Liver (tissue), 9 donors: ENCODE results near the gene TMEM204. TPM values are rescaled to one million over a fixed set of nuclear protein-coding genes. Genes with fewer than 3 reads are reported as not detected.

Experiments used
- DNase-seq: peaks from one replicate; pipeline ENCODE4 v3.0.0-alpha.2; 2017; ENCODE audit warnings: low spot score
- H3K27ac ChIP-seq, 2 donors: one replicate each; pipeline ENCODE4 v1.7.0; 2013; ENCODE audit warnings: inconsistent platforms in 2 of 2, low read length in 2 of 2, control low read depth in 1 of 2, low read depth in 1 of 2, mild to moderate bottlenecking in 1 of 2
- H3K27me3 ChIP-seq, 4 donors: one replicate each; pipeline versions ENCODE4 v1.6.1 to v1.7.0; 2013; ENCODE audit warnings: low read length in 3 of 4, inconsistent platforms in 1 of 4, mild to moderate bottlenecking in 1 of 4, moderate library complexity in 1 of 4; ENCODE audit not compliant: control insufficient read depth in 4 of 4, insufficient read depth in 4 of 4
- H3K36me3 ChIP-seq, 4 donors: one replicate each; pipeline versions ENCODE4 v1.6.1 to v1.7.0; 2013; ENCODE audit warnings: low read length in 3 of 4, mild to moderate bottlenecking in 3 of 4, low read depth in 1 of 4, moderate library complexity in 1 of 4; ENCODE audit not compliant: control insufficient read depth in 4 of 4, insufficient read depth in 3 of 4
- H3K4me1 ChIP-seq, 4 donors: one replicate each; pipeline versions ENCODE4 v1.6.1 to v1.7.0; 2013; ENCODE audit warnings: low read length in 3 of 4, mild to moderate bottlenecking in 3 of 4, moderate library complexity in 1 of 4; ENCODE audit not compliant: control insufficient read depth in 4 of 4, insufficient read depth in 4 of 4
- H3K4me3 ChIP-seq, 3 donors: one replicate each; pipeline versions ENCODE4 v1.6.1 to v1.7.0; 2013; ENCODE audit warnings: low read length in 3 of 3, control low read depth in 1 of 3, low read depth in 1 of 3, mild to moderate bottlenecking in 1 of 3
- H3K9ac ChIP-seq, 2 donors: one replicate each; pipeline ENCODE4 v1.7.0; 2013; ENCODE audit warnings: low read length in 2 of 2, mild to moderate bottlenecking in 2 of 2, moderate library complexity in 2 of 2, control low read depth in 1 of 2, low read depth in 1 of 2
- H3K9me3 ChIP-seq, 4 donors: one replicate each; pipeline versions ENCODE4 v1.6.1 to v1.7.0; 2013; ENCODE audit warnings: low read length in 3 of 4; ENCODE audit not compliant: control insufficient read depth in 4 of 4
- EGR1 ChIP-seq, 2 donors: IDR thresholded peaks; 2 replicates each; pipeline ENCODE4 v1.6.1; 2016 to 2018; ENCODE audit warnings: antibody characterized with exemption in 2 of 2, low read depth in 2 of 2
- FOXA1 ChIP-seq: IDR thresholded peaks from 2 replicates; pipeline ENCODE4 v1.6.1; 2016; ENCODE audit warnings: antibody characterized with exemption
- FOXA2 ChIP-seq: IDR thresholded peaks from 2 replicates; pipeline ENCODE4 v1.6.1; 2016; ENCODE audit warnings: antibody characterized with exemption
- GABPA ChIP-seq, 2 donors: IDR thresholded peaks in 1 of 2; conservative IDR thresholded peaks in 1 of 2; 2 replicates each; pipeline ENCODE4 v1.6.1; 2016; ENCODE audit warnings: antibody characterized with exemption in 2 of 2, mild to moderate bottlenecking in 1 of 2, moderate library complexity in 1 of 2
- HNF4A ChIP-seq, 2 donors: conservative IDR thresholded peaks; 2 replicates each; pipeline ENCODE4 v1.6.1; 2016; ENCODE audit warnings: antibody characterized with exemption in 2 of 2, mild to moderate bottlenecking in 2 of 2
- HNF4G ChIP-seq: IDR thresholded peaks from 2 replicates; pipeline ENCODE4 v1.6.1; 2016; ENCODE audit warnings: antibody characterized with exemption
- JUND ChIP-seq, 2 donors: IDR thresholded peaks; 2 replicates each; pipeline ENCODE4 v1.6.1; 2016; ENCODE audit warnings: antibody characterized with exemption in 2 of 2
- NR2F2 ChIP-seq: IDR thresholded peaks from 2 replicates; pipeline ENCODE4 v1.6.1; 2016; ENCODE audit warnings: antibody characterized with exemption
- RAD21 ChIP-seq, 2 donors: IDR thresholded peaks; 2 replicates each; pipeline ENCODE4 v1.6.1; 2016; ENCODE audit warnings: antibody characterized with exemption in 2 of 2, mild to moderate bottlenecking in 2 of 2
- RXRA ChIP-seq, 2 donors: IDR thresholded peaks; 2 replicates each; pipeline ENCODE4 v1.6.1; 2017 to 2018; ENCODE audit warnings: antibody characterized with exemption in 2 of 2, mild to moderate bottlenecking in 1 of 2
- SP1 ChIP-seq: IDR thresholded peaks from 2 replicates; pipeline ENCODE4 v1.6.1; 2018; ENCODE audit warnings: antibody characterized with exemption, mild to moderate bottlenecking
- TAF1 ChIP-seq: conservative IDR thresholded peaks from 2 replicates; pipeline ENCODE4 v1.6.1; 2016; ENCODE audit warnings: antibody characterized with exemption, mild to moderate bottlenecking
- YY1 ChIP-seq: IDR thresholded peaks from 2 replicates; pipeline ENCODE4 v1.6.1; 2016; ENCODE audit warnings: antibody characterized with exemption, mild to moderate bottlenecking
- WGBS: extraction: QIAGEN DNeasy Blood & Tissue Kit; methylation state at CpG from one replicate; pipeline ENCODE4 v1.1.7; 2013; 5-methylcytosine and 5-hydroxymethylcytosine counted together
- polyA plus RNA-seq, 2 donors: library from polyadenylated mRNA; stranded (reverse) in 1 of 2; unstranded in 1 of 2; fragments of 200-250 nt in 1 of 2; fragments of >200 nt in 1 of 2; fragmentation: Nextera tagmentation in 1 of 2; extraction: Ambion mirVana in 1 of 2; gene quantifications; one replicate each; pipeline versions ENCODE4 v1.2.1 to v1.2.3, GENCODE V29; 2013 to 2015
- total RNA-seq, 2 donors: library from RNA; depleted of rRNA; stranded (reverse); fragments of >200 nt; gene quantifications; one replicate each; pipeline ENCODE4 v1.2.3, GENCODE V29; 2014
- TF ChIP-seq, protein P1 (sequence below): IDR thresholded peaks from 2 replicates; pipeline ENCODE4 v1.6.1; 2016; ENCODE audit warnings: antibody characterized with exemption
- TF ChIP-seq, protein P2 (sequence below): fragments of 150-350 bp; IDR thresholded peaks from 2 replicates; pipeline ENCODE4 v1.5.1; 2017; ENCODE audit warnings: improper control_type of control experiment, low read depth, low read length; ENCODE audit not compliant: missing input control
- TF ChIP-seq, protein P3 (sequence below): IDR thresholded peaks from 2 replicates; pipeline ENCODE4 v1.6.1; 2016; ENCODE audit warnings: antibody characterized with exemption
- TF ChIP-seq, protein P4 (sequence below): IDR thresholded peaks from 2 replicates; pipeline ENCODE4 v1.6.1; 2016; ENCODE audit warnings: antibody characterized with exemption
- TF ChIP-seq, protein P5 (sequence below): IDR thresholded peaks from 2 replicates; pipeline ENCODE4 v1.6.1; 2016; ENCODE audit warnings: antibody characterized with exemption, mild to moderate bottlenecking
- donor health status: healthy.
- donor health status: healthy.
- donor health status: healthy.
- donor health status: healthy.
- donor health status: healthy.

TMEM204 gene
- total and polyA plus RNA-seq, 4 donors, result 3.5 to 14.4 (median 10.7) TPM

DNA sequence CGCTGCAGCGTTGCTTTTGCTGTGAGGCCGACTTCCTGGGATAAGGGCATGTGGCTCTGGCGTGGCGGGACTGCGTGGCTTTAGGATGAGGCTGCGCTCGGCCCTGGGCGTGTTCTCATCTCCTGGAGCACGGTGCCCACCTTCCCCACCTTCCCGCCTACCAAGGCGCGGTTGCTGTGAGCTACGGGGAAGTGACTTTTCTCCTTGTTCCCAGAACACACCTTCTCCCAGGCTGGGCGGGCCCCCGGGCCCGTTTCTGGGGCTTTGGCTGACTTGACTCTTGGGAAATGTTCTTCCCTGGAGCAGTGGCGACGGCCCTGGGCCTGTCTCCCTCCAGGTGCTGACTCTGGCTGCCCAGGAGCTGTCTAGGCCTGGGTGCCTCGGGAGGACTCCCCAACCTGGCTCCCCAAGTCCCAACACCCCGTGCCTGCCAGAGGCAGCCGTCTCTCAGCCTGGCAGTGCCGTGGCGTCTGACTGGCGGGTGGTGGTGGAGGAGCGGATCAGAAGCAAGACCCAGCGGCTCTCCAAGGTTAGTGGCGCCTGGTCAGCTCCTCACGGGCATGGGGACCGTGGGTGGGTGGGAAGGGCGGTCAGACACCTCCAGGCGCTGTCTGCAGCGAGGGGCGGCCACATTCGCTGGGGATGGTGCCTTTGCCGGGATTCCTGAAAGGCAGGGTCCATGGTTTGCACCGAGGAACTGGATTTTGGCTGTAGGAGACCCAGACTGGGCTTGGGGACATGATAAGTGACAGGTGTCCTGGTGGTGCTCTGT lies 28.2 kb upstream of the TMEM204 start:
- Histone ChIP-seq H3K9me3 (no peaks in the 10 kb centered on the region), H3K4me3 (no peak overlapping the region), H3K27ac (no peak overlapping the region), H3K9ac (no peak overlapping the region), H3K36me3 (peaks cover 4 to 36% (median 19%) of the 10 kb centered on the region in 4 donors), H3K27me3 (no peaks in the 10 kb centered on the region), H3K4me1 (no peaks in the 10 kb centered on the region)
- WGBS, result 97% methylated on average over 37 of the region's 37 CpGs
- DNase-seq, result no peak
- no peak for TF ChIP-seq JUND (IDR thresholded peaks at IDR 0.05)
- no peak for TF ChIP-seq GABPA (IDR thresholded peaks at IDR 0.05 in 1 of 2, conservative IDR thresholded peaks at IDR 0.05 in 1 of 2)
- no peak for TF ChIP-seq FOXA2
- TF ChIP-seq, protein P1, sequence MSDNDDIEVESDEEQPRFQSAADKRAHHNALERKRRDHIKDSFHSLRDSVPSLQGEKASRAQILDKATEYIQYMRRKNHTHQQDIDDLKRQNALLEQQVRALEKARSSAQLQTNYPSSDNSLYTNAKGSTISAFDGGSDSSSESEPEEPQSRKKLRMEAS, result no peak
- TF ChIP-seq FOXA1, result no peak
- TF ChIP-seq, protein P2, sequence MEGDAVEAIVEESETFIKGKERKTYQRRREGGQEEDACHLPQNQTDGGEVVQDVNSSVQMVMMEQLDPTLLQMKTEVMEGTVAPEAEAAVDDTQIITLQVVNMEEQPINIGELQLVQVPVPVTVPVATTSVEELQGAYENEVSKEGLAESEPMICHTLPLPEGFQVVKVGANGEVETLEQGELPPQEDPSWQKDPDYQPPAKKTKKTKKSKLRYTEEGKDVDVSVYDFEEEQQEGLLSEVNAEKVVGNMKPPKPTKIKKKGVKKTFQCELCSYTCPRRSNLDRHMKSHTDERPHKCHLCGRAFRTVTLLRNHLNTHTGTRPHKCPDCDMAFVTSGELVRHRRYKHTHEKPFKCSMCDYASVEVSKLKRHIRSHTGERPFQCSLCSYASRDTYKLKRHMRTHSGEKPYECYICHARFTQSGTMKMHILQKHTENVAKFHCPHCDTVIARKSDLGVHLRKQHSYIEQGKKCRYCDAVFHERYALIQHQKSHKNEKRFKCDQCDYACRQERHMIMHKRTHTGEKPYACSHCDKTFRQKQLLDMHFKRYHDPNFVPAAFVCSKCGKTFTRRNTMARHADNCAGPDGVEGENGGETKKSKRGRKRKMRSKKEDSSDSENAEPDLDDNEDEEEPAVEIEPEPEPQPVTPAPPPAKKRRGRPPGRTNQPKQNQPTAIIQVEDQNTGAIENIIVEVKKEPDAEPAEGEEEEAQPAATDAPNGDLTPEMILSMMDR, result no peak
- no peak for TF ChIP-seq NR2F2
- TF ChIP-seq, protein P3, sequence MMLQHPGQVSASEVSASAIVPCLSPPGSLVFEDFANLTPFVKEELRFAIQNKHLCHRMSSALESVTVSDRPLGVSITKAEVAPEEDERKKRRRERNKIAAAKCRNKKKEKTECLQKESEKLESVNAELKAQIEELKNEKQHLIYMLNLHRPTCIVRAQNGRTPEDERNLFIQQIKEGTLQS, result no peak
- no peak for TF ChIP-seq YY1
- TF ChIP-seq, protein P4, sequence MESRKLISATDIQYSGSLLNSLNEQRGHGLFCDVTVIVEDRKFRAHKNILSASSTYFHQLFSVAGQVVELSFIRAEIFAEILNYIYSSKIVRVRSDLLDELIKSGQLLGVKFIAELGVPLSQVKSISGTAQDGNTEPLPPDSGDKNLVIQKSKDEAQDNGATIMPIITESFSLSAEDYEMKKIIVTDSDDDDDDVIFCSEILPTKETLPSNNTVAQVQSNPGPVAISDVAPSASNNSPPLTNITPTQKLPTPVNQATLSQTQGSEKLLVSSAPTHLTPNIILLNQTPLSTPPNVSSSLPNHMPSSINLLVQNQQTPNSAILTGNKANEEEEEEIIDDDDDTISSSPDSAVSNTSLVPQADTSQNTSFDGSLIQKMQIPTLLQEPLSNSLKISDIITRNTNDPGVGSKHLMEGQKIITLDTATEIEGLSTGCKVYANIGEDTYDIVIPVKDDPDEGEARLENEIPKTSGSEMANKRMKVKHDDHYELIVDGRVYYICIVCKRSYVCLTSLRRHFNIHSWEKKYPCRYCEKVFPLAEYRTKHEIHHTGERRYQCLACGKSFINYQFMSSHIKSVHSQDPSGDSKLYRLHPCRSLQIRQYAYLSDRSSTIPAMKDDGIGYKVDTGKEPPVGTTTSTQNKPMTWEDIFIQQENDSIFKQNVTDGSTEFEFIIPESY, result no peak
- TF ChIP-seq TAF1, result no peak
- TF ChIP-seq HNF4G, result no peak
- no peak for TF ChIP-seq SP1
- no peak for TF ChIP-seq HNF4A (conservative IDR thresholded peaks at IDR 0.05)
- TF ChIP-seq RXRA (IDR thresholded peaks at IDR 0.05), result no peak
- TF ChIP-seq RAD21 (IDR thresholded peaks at IDR 0.05), result no peak

DNA sequence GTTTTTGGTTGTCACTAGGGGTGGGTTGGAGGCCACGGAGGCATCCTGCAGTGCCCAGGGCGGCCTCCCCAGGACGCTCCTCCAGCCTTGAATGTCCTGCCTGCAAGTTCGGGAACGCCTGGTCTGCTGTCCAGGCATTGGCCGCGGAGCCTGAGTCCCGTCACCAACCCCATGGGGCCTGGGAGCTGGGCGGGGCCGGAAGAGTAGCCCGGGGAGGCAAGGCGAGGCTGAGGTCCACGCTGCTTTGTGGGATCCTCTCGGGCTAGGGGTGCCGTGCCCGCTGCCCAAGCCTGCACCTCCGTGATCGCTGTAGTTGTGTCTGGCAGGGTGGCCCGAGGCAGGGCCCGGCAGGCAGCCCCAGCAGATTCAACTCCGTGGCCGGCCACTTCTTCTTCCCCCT lies 27.6 kb upstream of the TMEM204 start:
- DNase-seq, result no peak
- WGBS, result 97% methylated on average over 22 of the region's 22 CpGs
- no peaks in the 10 kb centered on the region for H3K4me1 ChIP-seq
- H3K4me3 ChIP-seq, result no peak overlapping the region
- no peaks in the 10 kb centered on the region for H3K9me3 ChIP-seq
- no peaks in the 10 kb centered on the region for H3K27me3 ChIP-seq
- no peak overlapping the region for H3K27ac ChIP-seq
- H3K36me3 ChIP-seq, result peaks cover 4 to 34% (median 20%) of the 10 kb centered on the region in 4 donors
- H3K9ac ChIP-seq, result no peak overlapping the region
- TF ChIP-seq HNF4G, result no peak
- TF ChIP-seq, protein P5, sequence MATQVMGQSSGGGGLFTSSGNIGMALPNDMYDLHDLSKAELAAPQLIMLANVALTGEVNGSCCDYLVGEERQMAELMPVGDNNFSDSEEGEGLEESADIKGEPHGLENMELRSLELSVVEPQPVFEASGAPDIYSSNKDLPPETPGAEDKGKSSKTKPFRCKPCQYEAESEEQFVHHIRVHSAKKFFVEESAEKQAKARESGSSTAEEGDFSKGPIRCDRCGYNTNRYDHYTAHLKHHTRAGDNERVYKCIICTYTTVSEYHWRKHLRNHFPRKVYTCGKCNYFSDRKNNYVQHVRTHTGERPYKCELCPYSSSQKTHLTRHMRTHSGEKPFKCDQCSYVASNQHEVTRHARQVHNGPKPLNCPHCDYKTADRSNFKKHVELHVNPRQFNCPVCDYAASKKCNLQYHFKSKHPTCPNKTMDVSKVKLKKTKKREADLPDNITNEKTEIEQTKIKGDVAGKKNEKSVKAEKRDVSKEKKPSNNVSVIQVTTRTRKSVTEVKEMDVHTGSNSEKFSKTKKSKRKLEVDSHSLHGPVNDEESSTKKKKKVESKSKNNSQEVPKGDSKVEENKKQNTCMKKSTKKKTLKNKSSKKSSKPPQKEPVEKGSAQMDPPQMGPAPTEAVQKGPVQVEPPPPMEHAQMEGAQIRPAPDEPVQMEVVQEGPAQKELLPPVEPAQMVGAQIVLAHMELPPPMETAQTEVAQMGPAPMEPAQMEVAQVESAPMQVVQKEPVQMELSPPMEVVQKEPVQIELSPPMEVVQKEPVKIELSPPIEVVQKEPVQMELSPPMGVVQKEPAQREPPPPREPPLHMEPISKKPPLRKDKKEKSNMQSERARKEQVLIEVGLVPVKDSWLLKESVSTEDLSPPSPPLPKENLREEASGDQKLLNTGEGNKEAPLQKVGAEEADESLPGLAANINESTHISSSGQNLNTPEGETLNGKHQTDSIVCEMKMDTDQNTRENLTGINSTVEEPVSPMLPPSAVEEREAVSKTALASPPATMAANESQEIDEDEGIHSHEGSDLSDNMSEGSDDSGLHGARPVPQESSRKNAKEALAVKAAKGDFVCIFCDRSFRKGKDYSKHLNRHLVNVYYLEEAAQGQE, result no peak
- TF ChIP-seq FOXA2, result no peak
- no peak for TF ChIP-seq EGR1 (IDR thresholded peaks at IDR 0.05; ENCODE audit: low read depth in 2 of 2)
- TF ChIP-seq NR2F2, result no peak
- TF ChIP-seq, protein P3, result no peak
- TF ChIP-seq, protein P1, result no peak
- TF ChIP-seq, protein P2, result no peak
- no peak for TF ChIP-seq RAD21 (IDR thresholded peaks at IDR 0.05)
- TF ChIP-seq TAF1, result no peak
- no peak for TF ChIP-seq JUND (IDR thresholded peaks at IDR 0.05)
